BLaER1 (cell line): ENCODE measurements around the gene OSMR.

Source experiments
- H3K27ac ChIP-seq: shearing (Covaris generic); formaldehyde crosslinking; 2 replicates; pipeline ENCODE4 v1.8.1; 2022
- H3K27me3 ChIP-seq: shearing (Covaris generic); formaldehyde crosslinking; 2 replicates; pipeline ENCODE4 v1.8.1; 2022
- H3K36me3 ChIP-seq: shearing (Covaris generic); formaldehyde crosslinking; 2 replicates; pipeline ENCODE4 v1.8.1; 2022
- H3K4me1 ChIP-seq: shearing (Covaris generic); formaldehyde crosslinking; 2 replicates; pipeline ENCODE4 v1.8.1; 2022
- H3K4me2 ChIP-seq: shearing (Covaris generic); formaldehyde crosslinking; 2 replicates; pipeline ENCODE4 v1.8.1; 2022
- H3K4me3 ChIP-seq: shearing (Covaris generic); formaldehyde crosslinking; 2 replicates; pipeline ENCODE4 v1.8.1; 2022
- H3K9ac ChIP-seq: shearing (Covaris generic); formaldehyde crosslinking; 2 replicates; pipeline ENCODE4 v1.8.1; 2022
- H3K9me3 ChIP-seq: shearing (Covaris generic); formaldehyde crosslinking; 2 replicates; pipeline ENCODE4 v1.8.1; 2022
- H4K20me1 ChIP-seq: shearing (Covaris generic); formaldehyde crosslinking; 2 replicates; pipeline ENCODE4 v1.8.1; 2022
- Cebpa-rat ChIP-seq: shearing (Covaris generic); IDR thresholded peaks from 2 replicates; pipeline ENCODE4 v1.8.1; 2022

The OSMR gene

GRCh38 chr5:38870595-38870994, 24.8 kb downstream of the OSMR start:
- no peak overlapping the region for H3K9ac ChIP-seq
- H3K27me3 ChIP-seq = no peaks in the 10 kb centered on the region
- H3K9me3 ChIP-seq = 0 out of 2 replicates have a peak, but pooled peaks cover 4% of the 10 kb centered on the region
- no peaks in the 10 kb centered on the region for H3K36me3 ChIP-seq
- no peak overlapping the region for H3K27ac ChIP-seq
- no peak overlapping the region for H3K4me2 ChIP-seq
- TF ChIP-seq Cebpa-rat = no peak
- H4K20me1 ChIP-seq = no peaks in the 10 kb centered on the region
- no peak overlapping the region for H3K4me3 ChIP-seq
- no peaks in the 10 kb centered on the region for H3K4me1 ChIP-seq

- no peak overlapping the region for H3K4me2 ChIP-seq
- H3K4me1 ChIP-seq = no peaks in the 10 kb centered on the region
- H3K9ac ChIP-seq = no peak overlapping the region
- H3K4me3 ChIP-seq = no peak overlapping the region
- no peaks in the 10 kb centered on the region for H3K27me3 ChIP-seq
- no peak overlapping the region for H3K27ac ChIP-seq
- H3K36me3 ChIP-seq = no peaks in the 10 kb centered on the region
- H3K9me3 ChIP-seq = no peaks in the 10 kb centered on the region
- TF ChIP-seq Cebpa-rat = no peak
- no peaks in the 10 kb centered on the region for H4K20me1 ChIP-seq
These were observed 25.3 kb downstream of the OSMR start for GRCh38 chr5:38871058-38871605.

DNA sequence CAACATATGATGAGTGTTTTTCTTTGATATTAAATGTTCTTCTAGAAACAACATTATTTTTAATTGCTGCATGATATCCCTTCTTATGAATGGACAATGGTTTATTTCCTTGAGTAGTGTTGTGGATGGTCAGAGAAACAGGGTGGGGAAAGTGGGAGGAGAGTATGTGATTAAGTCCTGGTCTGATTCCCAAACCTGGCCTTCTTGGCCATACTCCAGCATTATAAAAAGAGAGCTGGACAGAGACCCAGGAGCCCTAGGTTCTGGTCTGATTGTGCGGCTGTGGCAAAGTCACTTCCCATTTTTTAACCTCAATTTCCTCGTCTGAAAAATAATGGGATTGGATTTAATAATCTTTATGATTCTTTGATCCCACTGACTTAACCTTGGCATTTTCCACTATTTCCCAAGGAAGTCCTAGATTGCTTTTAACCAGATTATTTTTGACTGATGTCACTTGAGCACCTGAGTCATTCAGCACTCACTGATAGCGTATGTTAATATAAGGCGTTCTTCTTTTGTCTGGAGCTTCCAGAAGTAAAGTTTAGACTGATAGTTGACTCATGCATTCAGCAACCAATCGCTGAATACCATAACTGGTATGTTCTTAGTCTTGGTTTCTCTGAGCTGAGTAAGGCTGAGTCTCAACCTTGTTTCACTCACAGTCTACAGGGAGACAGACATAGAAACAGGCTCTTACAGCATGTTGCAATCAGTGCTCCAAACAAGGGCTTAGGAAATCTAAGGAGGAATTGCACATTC, 26.2 kb downstream of the OSMR start:
- H3K27me3 ChIP-seq = no peaks in the 10 kb centered on the region
- H3K27ac ChIP-seq = no peak overlapping the region
- no peak overlapping the region for H3K9ac ChIP-seq
- no peak overlapping the region for H3K4me3 ChIP-seq
- no peak for TF ChIP-seq Cebpa-rat
- H3K36me3 ChIP-seq = no peaks in the 10 kb centered on the region
- H3K4me2 ChIP-seq = no peak overlapping the region
- no peaks in the 10 kb centered on the region for H3K9me3 ChIP-seq
- no peaks in the 10 kb centered on the region for H3K4me1 ChIP-seq
- no peaks in the 10 kb centered on the region for H4K20me1 ChIP-seq

- H3K4me2 ChIP-seq = no peak overlapping the region
- H3K4me1 ChIP-seq = no peaks in the 10 kb centered on the region
- no peak overlapping the region for H3K9ac ChIP-seq
- H3K4me3 ChIP-seq = no peak overlapping the region
- no peak overlapping the region for H3K27ac ChIP-seq
- TF ChIP-seq Cebpa-rat = no peak
- no peaks in the 10 kb centered on the region for H4K20me1 ChIP-seq
- H3K9me3 ChIP-seq = no peaks in the 10 kb centered on the region
- H3K27me3 ChIP-seq = no peaks in the 10 kb centered on the region
- no peaks in the 10 kb centered on the region for H3K36me3 ChIP-seq
These were observed 27.0 kb downstream of the OSMR start for GRCh38 chr5:38872826-38873225.

- no peaks in the 10 kb centered on the region for H4K20me1 ChIP-seq
- no peak overlapping the region for H3K4me3 ChIP-seq
- no peaks in the 10 kb centered on the region for H3K9me3 ChIP-seq
- TF ChIP-seq Cebpa-rat = no peak
- no peaks in the 10 kb centered on the region; the same call in 1 of the 2 replicates for H3K4me1 ChIP-seq
- no peak overlapping the region for H3K9ac ChIP-seq
- no peak overlapping the region for H3K27ac ChIP-seq
- no peak overlapping the region for H3K4me2 ChIP-seq
- H3K27me3 ChIP-seq = no peaks in the 10 kb centered on the region
- H3K36me3 ChIP-seq = no peaks in the 10 kb centered on the region
These were observed 29.2 kb downstream of the OSMR start for GRCh38 chr5:38874948-38875456.

DNA sequence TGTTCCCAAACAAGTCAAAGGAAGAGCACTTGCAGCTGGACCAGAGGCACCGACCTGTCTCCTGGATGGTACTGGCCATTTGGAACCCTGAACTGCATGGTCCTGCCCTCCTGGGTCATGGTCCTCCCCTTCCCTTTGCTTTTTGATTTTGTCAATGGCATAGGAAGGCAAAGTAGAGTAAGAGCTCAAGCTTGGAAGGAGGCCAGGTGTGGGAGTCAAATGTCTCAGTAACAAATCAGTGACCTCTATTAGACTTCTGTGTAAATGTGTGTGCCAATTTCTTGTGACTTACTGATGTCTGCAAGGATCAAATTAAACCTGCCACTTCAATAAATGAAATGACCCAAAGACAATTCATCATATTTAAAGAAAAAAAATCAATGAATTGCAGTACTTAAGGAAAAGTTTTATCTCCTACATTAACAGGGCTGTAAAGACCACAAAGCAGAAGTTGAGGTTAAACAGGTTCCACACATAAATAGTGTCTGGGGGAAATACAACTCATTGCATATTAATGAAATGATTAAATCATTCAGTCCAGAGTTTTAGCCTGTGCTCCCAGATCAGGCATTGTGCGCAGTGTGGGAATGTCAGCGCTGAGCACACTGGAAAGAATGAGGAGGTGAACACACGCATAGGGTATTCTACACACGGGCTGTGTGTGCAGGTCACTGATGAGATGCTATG, 32.7 kb downstream of the OSMR start:
- no peaks in the 10 kb centered on the region for H3K36me3 ChIP-seq
- no peak overlapping the region for H3K4me2 ChIP-seq
- no peak for TF ChIP-seq Cebpa-rat
- H3K27me3 ChIP-seq = no peaks in the 10 kb centered on the region
- H3K4me3 ChIP-seq = no peak overlapping the region
- no peaks in the 10 kb centered on the region; the same call in 1 of the 2 replicates for H3K4me1 ChIP-seq
- no peaks in the 10 kb centered on the region for H4K20me1 ChIP-seq
- no peak overlapping the region for H3K27ac ChIP-seq
- H3K9me3 ChIP-seq = no peaks in the 10 kb centered on the region
- no peak overlapping the region for H3K9ac ChIP-seq

DNA sequence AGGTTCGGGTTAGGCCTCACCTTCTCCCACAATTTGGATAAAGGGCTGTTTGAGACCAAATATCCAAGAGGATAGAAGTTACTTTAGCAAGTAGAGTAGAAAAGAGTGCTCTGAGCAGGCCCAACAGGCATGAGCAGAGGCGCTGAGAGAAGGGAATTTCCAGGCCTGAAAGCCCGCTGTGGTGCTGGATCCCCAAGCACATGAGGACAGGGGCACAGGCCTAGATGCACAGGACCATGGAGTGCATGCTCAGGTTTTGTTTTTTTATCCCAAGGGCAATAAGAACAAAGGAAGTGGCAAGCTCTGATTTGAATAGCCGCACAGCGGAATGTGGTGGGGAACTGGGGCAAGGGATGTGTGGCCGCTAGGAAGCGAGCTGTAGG, 33.3 kb downstream of the OSMR start:
- H3K4me3 ChIP-seq = no peak overlapping the region
- H3K4me2 ChIP-seq = no peak overlapping the region
- H3K27ac ChIP-seq = no peak overlapping the region
- no peak overlapping the region for H3K9ac ChIP-seq
- no peaks in the 10 kb centered on the region for H3K36me3 ChIP-seq
- no peaks in the 10 kb centered on the region for H3K9me3 ChIP-seq
- H3K4me1 ChIP-seq = no peaks in the 10 kb centered on the region; the same call in 1 of the 2 replicates
- H4K20me1 ChIP-seq = no peaks in the 10 kb centered on the region
- no peak for TF ChIP-seq Cebpa-rat
- H3K27me3 ChIP-seq = no peaks in the 10 kb centered on the region

- no peaks in the 10 kb centered on the region for H3K27me3 ChIP-seq
These were observed 38.0 kb downstream of the OSMR start for GRCh38 chr5:38883842-38884241.

GRCh38 chr5:38885208-38885607, 39.4 kb downstream of the OSMR start:
- H3K4me3 ChIP-seq = no peak overlapping the region
- H3K27ac ChIP-seq = no peak overlapping the region
- no peaks in the 10 kb centered on the region for H4K20me1 ChIP-seq
- H3K36me3 ChIP-seq = no peaks in the 10 kb centered on the region
- TF ChIP-seq Cebpa-rat = no peak
- no peaks in the 10 kb centered on the region for H3K9me3 ChIP-seq
- no peak overlapping the region for H3K9ac ChIP-seq
- peaks cover 4% of the 10 kb centered on the region; the same call in 1 of the 2 replicates for H3K4me1 ChIP-seq
- no peaks in the 10 kb centered on the region for H3K27me3 ChIP-seq
- no peak overlapping the region for H3K4me2 ChIP-seq

More at GRCh38 chr5:38883842-38884241, 38.0 kb downstream of the OSMR start:
- Histone ChIP-seq H3K36me3 (no peaks in the 10 kb centered on the region), H3K4me1 (peaks cover 4% of the 10 kb centered on the region; the same call in 1 of the 2 replicates), H4K20me1 (no peaks in the 10 kb centered on the region), H3K4me2 (no peak overlapping the region), H3K27ac (no peak overlapping the region), H3K9me3 (no peaks in the 10 kb centered on the region), H3K4me3 (no peak overlapping the region), H3K9ac (no peak overlapping the region)
- no peak for TF ChIP-seq Cebpa-rat

GRCh38 chr5:38888041-38888440, 42.2 kb downstream of the OSMR start:
- H3K9ac ChIP-seq = no peak overlapping the region
- H3K4me1 ChIP-seq = peaks cover 4% of the 10 kb centered on the region; the same call in 1 of the 2 replicates
- no peaks in the 10 kb centered on the region for H3K36me3 ChIP-seq
- no peak overlapping the region for H3K27ac ChIP-seq
- H3K4me3 ChIP-seq = no peak overlapping the region
- no peak for TF ChIP-seq Cebpa-rat
- no peaks in the 10 kb centered on the region for H4K20me1 ChIP-seq
- H3K4me2 ChIP-seq = peak overlapping the region; percentile 19; the same call in 1 of the 2 replicates
- H3K27me3 ChIP-seq = no peaks in the 10 kb centered on the region
- no peaks in the 10 kb centered on the region for H3K9me3 ChIP-seq
